GM19467 (cell line): ENCODE data around the gene APOO.
"Not testable (repeated sequence)": the region's sequence is repeated elsewhere in the genome, so short reads cannot be mapped to it uniquely, and the experiment has no call there.

Experiments used
- ATAC-seq: cut with Tn5 transposase; IDR thresholded peaks from one replicate; pipeline ENCODE4 v1.9.1; 2021; ENCODE audit warnings: mild to moderate bottlenecking, moderate library complexity; ENCODE audit not compliant: unreplicated experiment

Gene APOO

DNA sequence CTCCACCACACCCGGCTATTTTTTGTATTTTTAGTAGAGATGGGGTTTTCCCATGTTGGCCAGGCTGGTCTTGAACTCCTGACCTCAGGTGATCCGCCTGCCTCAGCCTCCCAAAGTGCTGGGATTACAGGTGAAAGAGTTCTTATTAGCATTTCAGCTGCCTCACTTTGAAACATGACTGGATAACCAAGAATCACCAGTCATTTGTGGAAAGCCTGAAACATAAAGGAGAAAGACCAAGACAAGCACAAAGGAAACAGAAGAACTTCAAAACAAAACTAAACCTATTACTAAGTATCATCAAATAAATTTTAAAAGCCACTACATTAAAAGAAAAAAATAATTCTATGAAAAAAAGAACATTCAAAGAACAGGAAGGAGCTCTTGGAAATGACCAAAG lies 45.8 kb downstream of the APOO start:
- not testable (repeated sequence) for ATAC-seq

GRCh38 chrX:23861215-23861896 lies 46.4 kb downstream of the APOO start:
- no peak for ATAC-seq

DNA sequence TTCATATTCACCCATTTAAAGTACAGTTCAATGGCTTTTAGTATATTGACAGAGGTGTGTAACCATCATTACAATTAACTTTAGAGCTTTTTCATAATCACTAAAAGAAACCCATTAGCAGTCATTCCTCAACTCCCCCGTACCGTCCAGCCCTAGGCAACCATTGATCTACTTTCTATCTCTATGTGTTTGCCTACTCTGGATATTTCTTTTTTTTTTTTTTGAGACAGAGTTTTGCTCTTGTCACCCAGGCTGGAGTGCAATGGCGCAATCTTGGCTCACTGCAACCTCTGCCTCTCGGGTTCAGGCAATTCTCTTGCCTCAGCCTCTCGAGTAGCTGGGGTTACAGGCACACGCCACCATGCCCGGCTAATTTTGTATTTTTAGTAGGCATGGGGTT lies 48.5 kb downstream of the APOO start:
- ATAC-seq: not testable (repeated sequence)

DNA sequence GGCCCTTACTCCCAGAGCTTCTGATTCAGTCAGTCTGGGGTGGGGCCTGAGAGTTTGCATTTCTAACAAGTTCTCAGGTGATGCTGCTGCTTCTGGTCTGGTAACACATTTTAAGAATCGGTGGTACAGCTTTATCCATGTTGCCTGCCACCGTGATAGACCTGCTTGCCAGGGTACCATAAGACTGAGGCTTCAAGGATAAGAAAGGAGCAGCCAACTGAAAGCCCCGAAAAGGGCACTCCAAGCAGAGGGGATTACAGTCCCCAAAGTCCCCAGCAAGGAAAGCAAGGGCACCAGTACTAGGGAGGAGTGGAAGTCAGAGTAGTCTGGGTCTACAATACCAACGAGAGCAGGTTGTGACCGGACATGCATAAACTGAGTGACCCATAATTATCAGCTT lies 49.8 kb downstream of the APOO start:
- no peak for ATAC-seq

DNA sequence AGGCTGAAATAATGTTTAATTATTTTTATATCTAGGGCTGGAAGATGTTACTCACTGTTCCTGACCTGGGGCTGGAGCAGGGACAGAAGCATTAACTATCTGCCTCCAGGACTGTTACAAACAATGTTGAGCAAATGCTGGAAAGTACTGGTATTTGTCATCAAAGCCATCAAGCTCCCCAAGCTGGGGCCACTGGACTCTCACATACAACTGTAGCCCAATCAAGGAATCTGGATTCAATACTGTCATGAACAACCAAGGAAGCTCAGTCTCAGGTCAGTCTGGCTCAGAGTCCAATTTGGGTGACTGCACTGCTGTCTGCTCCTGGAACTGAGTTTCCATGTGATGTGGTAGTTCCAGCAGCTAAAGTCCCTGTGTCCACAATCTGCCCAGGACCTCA lies 50.4 kb downstream of the APOO start:
- ATAC-seq: no peak

DNA sequence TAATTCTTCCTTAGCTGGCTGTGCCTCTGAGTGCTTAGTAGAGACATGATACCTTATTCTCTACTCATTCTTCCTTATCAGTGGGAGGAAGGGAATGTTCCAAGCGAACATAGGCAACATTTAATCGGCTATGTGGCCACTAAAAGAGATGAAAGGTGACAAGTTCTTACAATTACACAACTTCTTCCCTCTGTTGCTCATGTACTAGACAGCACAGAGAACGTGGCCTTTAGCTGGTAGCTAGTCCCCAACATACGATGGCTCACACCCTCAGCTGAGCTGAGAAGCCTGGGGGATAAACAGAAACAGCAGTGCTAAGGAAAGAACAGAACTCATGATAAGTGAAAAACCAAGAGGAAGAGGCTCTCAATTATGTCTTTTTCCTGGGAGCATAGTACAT lies 52.2 kb downstream of the APOO start:
- ATAC-seq: no peak

- no peak for ATAC-seq
Measured at GRCh38 chrX:23854945-23855344, 52.8 kb downstream of the APOO start.

- no peak for ATAC-seq
Measured at GRCh38 chrX:23854122-23854521, 53.6 kb downstream of the APOO start.

- no peak for ATAC-seq
Measured at GRCh38 chrX:23851544-23851943, 56.2 kb downstream of the APOO start.

DNA sequence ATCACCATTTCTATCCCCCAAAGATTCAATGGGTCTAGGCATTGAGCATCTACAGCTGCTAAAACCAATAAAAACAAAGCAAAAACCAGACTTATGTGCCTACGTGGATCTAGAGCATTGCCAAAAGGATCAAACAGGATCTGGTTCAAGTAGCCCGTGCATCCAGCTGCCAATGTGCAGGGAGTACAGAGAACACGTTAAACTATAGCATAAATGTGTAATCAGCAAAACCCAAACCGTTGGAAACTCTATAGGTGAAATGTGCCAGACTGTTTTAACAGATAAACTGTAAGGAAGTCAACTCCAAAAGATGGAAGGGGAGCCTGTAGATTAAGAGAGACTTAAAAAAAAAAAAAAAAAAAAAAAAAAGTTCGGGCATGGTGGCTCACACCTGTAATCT lies 58.5 kb downstream of the APOO start:
- no peak for ATAC-seq

- no peak for ATAC-seq
Measured at GRCh38 chrX:23845351-23845817, 62.4 kb downstream of the APOO start.

DNA sequence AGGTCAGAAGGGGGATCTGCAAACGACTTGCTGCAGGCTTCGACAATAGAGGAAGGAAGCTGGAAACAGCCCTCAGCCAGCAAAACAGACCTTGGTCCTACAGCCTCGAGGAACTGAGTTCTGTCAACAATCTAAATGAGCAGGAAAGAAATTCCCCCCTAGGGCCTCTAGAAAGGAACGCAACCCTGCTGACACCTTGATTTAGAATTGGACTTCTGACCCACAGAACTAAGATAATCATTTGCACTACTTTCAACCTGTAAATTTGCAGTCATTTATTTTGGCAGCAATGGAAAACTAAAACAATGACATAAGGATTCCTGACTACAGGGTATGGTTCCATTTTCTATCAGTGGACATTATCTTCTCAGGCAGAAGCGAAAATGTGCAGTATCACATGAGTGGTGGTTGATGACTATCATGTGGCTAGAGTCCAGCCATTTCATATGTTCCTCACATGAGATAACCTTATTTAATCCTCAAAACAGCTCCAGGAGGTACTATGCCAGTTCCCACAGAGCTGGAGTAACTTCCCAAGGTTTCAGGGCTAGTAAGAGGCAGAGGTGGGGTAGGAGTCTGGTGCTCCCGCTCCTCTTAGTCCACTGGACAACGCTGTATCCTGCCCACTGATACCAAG lies 63.1 kb downstream of the APOO start:
- ATAC-seq: no peak

GRCh38 chrX:23841847-23842522 lies 65.8 kb downstream of the APOO start:
- ATAC-seq: no peak

GRCh38 chrX:23840674-23841073 lies 67.1 kb downstream of the APOO start:
- no peak for ATAC-seq

DNA sequence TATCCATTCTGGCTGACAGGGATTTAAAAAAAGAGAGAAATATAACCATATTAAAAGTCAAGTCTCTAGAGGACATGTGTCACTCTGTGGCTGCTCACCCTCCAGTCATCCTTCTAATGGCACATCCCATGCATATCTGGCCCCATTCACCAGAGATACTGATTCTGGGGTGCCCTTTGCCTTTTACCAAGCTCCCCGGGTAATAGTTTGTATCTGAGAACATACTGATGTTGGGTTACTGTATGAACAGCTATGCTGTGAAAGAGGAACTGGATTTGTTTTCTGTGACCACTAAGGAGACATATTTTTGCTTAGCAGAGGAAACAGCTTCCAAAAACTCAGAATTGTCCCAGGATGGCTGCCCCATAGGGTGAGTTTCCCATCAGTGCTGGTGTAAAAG lies 68.8 kb downstream of the APOO start:
- ATAC-seq: no peak

DNA sequence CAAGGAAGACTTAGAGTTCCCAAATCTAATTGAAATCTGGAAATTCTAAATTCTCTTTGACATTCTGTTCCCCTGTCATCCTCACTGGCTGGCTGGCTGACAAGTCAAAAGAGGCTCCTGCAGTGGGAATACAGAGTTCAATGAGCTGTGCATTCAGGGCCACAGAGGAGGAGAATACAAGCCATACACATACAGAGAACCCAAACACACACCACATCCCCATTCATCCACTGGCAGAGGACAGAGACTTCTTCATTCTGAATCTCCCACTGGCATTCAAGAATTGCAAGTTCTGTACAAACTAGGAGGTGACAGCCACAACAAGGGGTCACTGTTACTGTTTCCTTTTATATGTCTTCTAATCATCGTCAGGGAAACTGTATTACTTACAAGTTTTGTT lies 75.0 kb downstream of the APOO start:
- no peak for ATAC-seq

DNA sequence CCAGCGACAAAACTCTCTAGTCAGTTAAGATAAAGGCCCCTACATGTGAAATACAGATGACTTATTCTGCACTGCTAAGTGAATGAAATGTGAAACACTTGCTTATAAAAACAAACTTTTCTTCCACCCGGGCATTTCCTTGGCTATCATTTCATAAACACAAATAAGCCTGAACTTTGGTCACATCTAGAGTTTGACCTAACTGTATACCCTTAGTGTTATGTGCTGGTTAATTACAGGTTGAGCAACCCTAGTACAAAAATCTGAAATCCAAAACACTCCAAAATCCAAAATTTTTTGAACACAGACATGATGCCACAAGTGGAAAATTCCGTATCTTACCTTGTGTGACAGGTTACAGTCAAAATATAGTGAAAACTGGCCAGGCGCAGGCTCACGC lies 78.9 kb downstream of the APOO start:
- no peak for ATAC-seq

GRCh38 chrX:23826653-23827052 lies 81.1 kb downstream of the APOO start:
- no peak for ATAC-seq

- ATAC-seq: no peak
Measured at GRCh38 chrX:23826216-23826615, 81.5 kb downstream of the APOO start.

DNA sequence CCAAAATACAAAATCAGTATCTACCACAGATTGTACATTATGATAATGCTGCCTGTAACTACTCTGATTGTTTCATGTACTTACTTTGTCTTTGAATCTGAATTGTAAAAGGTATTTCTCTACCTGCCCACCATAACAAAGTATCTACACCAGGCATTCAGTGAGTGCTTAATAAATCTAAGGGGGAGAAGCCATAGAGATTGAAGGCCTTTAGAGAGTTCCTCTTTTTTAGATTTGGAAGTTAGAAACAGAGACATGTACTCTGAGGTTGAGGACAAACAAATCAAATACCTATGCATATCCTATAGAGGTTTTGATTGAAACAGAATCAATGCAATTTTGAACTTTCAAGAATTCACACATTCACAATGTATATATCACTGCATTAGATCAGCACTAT lies 82.1 kb downstream of the APOO start:
- ATAC-seq: no peak

DNA sequence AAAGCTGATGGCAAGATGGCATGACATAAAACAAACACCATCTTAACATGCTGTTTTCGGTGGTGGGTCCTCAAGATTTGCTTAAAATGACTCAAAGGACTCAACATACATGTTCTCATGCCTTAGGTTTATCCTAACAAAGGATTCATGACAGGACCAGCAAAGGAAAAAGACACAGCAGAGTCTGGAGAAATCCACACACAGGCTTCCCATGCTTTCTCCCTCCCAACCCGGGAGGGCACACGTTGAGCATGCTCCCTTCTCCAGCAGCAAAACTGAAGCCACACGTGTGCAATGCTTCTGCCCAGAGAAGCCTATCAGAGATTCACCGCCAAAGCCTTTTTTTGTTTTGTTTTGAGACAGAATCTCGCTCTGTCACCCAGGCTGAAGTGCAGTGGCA lies 84.9 kb downstream of the APOO start:
- ATAC-seq: no peak

DNA sequence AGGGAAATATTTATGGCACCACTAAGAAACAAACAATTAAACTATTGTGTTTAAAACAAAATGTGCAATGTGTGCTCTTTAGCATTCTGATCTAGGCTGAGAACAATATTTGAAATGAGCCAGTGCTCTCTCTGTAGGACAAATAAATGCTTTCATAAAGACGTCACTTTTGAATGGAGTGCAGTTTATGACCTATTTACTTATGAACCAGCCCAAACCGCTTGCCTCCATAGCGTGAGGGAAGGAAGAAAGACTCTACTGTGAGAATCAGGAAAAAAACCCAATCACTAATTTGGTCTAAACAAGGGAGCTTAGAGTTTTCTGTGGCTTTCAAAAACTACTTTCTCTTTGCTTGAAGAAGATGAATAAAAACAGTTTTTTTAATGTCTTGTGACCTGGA lies 85.3 kb downstream of the APOO start:
- no peak for ATAC-seq
